Spleen (tissue), 11 donors: ENCODE data around the gene ASZ1. TPM values are rescaled to one million over a fixed set of nuclear protein-coding genes. Genes with fewer than 3 reads are reported as not detected.

ENCODE experiments used
- DNase-seq: peaks from one replicate; pipeline ENCODE4 v3.0.0-alpha.2; 2020
- H3K27ac ChIP-seq, 8 donors: fragments of 200-600 bp; sonication (generic) in 7 of 8; 1 replicate in 4 of 8; 2 replicates in 4 of 8; pipeline versions ENCODE4 v1.5.0 to v1.8.0; 2016 to 2021; ENCODE audit warnings: inconsistent platforms in 4 of 8, mild to moderate bottlenecking in 4 of 8, moderate library complexity in 1 of 8
- H3K27me3 ChIP-seq, 7 donors: fragments of 200-600 bp; sonication (generic) in 6 of 7; replicated peaks in 1 of 7; 1 replicate in 4 of 7; 2 replicates in 3 of 7; pipeline versions ENCODE4 v1.5.0 to v1.8.0; 2016 to 2021; ENCODE audit warnings: inconsistent platforms in 3 of 7, mild to moderate bottlenecking in 1 of 7
- H3K36me3 ChIP-seq, 6 donors: fragments of 200-600 bp; sonication (generic) in 5 of 6; 1 replicate in 4 of 6; 2 replicates in 2 of 6; pipeline versions ENCODE4 v1.5.0 to v1.8.0; 2016 to 2021; ENCODE audit warnings: inconsistent platforms in 2 of 6
- H3K4me1 ChIP-seq, 6 donors: fragments of 200-600 bp; sonication (generic) in 5 of 6; 1 replicate in 3 of 6; 2 replicates in 3 of 6; pipeline versions ENCODE4 v1.5.0 to v1.8.0; 2016 to 2021; ENCODE audit warnings: inconsistent platforms in 3 of 6
- H3K4me3 ChIP-seq, 8 donors: fragments of 200-600 bp; sonication (generic) in 7 of 8; 1 replicate in 4 of 8; 2 replicates in 4 of 8; pipeline versions ENCODE4 v1.5.0 to v1.8.0; 2016 to 2021; ENCODE audit warnings: inconsistent platforms in 4 of 8, mild to moderate bottlenecking in 4 of 8, moderate library complexity in 2 of 8
- H3K9me3 ChIP-seq, 8 donors: fragments of 200-600 bp; sonication (generic) in 7 of 8; 1 replicate in 4 of 8; 2 replicates in 4 of 8; pipeline versions ENCODE4 v1.5.0 to v1.8.0; 2016 to 2021; ENCODE audit warnings: inconsistent platforms in 4 of 8
- POLR2A ChIP-seq, 3 donors: fragments of 450-650 bp; IDR thresholded peaks; one replicate each; pipeline ENCODE4 v1.5.1; 2017; ENCODE audit warnings: antibody characterized with exemption in 3 of 3, mild to moderate bottlenecking in 1 of 3
- POLR2AphosphoS5 ChIP-seq, 3 donors: sonication (generic); formaldehyde crosslinking; IDR thresholded peaks; one replicate each; pipeline ENCODE4 v1.5.1; 2017; ENCODE audit warnings: antibody characterized with exemption in 3 of 3
- WGBS, 5 donors: extraction: QIAGEN DNeasy Blood & Tissue Kit in 3 of 5; methylation state at CpG; one replicate each; pipeline versions ENCODE4 v1.1.5 to v1.1.7; 2013 to 2018; 5-methylcytosine and 5-hydroxymethylcytosine counted together
- intact Hi-C: fragments of 100-400 bp; cut with DNase I; formaldehyde crosslinking; loops from one replicate; pipeline ENCODE4 v1.15.0; 2023; ENCODE audit warnings: low total_unique reads
- polyA plus RNA-seq, 3 donors: library from polyadenylated mRNA; stranded (reverse); fragments of 200-250 nt; gene quantifications; one replicate each; pipeline ENCODE4 v1.2.1, GENCODE V29; 2013
- total RNA-seq, 7 donors: library from RNA; depleted of rRNA in 3 of 7; stranded (reverse); fragments of >200 nt in 3 of 7; fragmentation: NEBNext Ultra II Directional in 4 of 7; extraction: Animal tissue kit (Norgen Biotek cat#: 25700) in 4 of 7; gene quantifications; one replicate each; pipeline versions ENCODE4 v1.1.0 to v1.2.1, GENCODE V29; 2016 to 2021
- TF ChIP-seq, protein P1 (sequence below), 11 experiments: fragments of 200-600 bp in 7 of 11; fragments of 450-650 bp in 4 of 11; sonication (generic) in 4 of 11; IDR thresholded peaks in 8 of 11; conservative IDR thresholded peaks in 3 of 11; 1 replicate in 7 of 11; 2 replicates in 4 of 11; pipeline versions ENCODE4 v1.4.0 to v1.8.0; 2016 to 2021; ENCODE audit warnings: antibody characterized with exemption in 11 of 11, inconsistent platforms in 4 of 11, mild to moderate bottlenecking in 1 of 11
- donor health status: healthy with polysubstance abuse.
- donor health status: DM: no; HTN: no; CAD: no; lungs with moderate emphysema.
- donor health status: DM: no; HTN: no; CAD: no.
- donor health status: Bipolar disorder and iron deficiency.
- donor health status: healthy.
- donor health status: DM: no; HTN: no; CAD: no.
- donor health status: DM: yes; HTN: yes; CAD: no.

ASZ1 gene
- total and polyA plus RNA-seq, 10 donors, result not detected

DNA sequence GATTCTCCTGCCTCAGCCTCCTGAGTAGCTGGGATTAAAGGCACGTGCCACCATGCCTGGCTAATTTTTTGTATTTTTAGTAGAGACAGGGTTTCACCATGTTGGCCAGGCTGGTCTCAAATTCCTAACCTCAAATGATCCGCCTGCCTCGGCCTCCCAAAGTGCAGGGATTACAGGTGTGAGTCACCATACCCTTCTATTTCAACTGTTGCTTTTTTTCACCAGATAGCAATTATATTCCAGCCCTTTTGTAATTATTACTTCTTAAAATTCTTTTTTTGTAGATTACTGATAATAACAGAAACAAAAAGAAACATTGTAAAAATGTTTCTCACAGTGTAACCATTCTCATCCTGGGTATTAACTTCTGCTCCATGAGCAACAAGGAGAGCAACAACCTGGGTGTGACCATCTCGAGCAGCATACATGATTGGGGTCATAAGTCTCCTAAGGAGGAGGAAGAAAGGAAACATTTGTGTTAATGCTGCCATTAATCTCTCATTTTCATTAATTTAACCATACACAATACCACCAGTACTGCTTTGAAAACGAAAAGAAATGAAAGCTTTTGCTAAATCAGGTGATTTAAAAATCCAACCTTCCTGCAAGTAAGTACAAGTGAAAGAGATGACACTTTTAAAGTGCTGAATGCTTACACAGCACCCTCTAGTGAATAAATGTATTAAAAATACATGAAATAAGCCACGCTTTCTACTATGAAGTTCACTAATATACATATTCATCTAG, 41.8 kb downstream of the ASZ1 start:
- intact Hi-C loops, result loop anchor here (5.0 kb wide), 1 partner anchor 168 kb away; no protein-coding TSS in a partner anchor
- peaks cover 0 to 24% (median 15%) of the 10 kb centered on the region in 8 donors for H3K9me3 ChIP-seq
- H3K27ac ChIP-seq, result no peak overlapping the region
- TF ChIP-seq, protein P1, sequence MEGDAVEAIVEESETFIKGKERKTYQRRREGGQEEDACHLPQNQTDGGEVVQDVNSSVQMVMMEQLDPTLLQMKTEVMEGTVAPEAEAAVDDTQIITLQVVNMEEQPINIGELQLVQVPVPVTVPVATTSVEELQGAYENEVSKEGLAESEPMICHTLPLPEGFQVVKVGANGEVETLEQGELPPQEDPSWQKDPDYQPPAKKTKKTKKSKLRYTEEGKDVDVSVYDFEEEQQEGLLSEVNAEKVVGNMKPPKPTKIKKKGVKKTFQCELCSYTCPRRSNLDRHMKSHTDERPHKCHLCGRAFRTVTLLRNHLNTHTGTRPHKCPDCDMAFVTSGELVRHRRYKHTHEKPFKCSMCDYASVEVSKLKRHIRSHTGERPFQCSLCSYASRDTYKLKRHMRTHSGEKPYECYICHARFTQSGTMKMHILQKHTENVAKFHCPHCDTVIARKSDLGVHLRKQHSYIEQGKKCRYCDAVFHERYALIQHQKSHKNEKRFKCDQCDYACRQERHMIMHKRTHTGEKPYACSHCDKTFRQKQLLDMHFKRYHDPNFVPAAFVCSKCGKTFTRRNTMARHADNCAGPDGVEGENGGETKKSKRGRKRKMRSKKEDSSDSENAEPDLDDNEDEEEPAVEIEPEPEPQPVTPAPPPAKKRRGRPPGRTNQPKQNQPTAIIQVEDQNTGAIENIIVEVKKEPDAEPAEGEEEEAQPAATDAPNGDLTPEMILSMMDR (IDR thresholded peaks at IDR 0.05 in 8 of 11, conservative IDR thresholded peaks at IDR 0.05 in 3 of 11), result no peak
- no peak for TF ChIP-seq POLR2A (IDR thresholded peaks at IDR 0.05)
- TF ChIP-seq POLR2AphosphoS5 (IDR thresholded peaks at IDR 0.05), result no peak
- H3K36me3 ChIP-seq, result no peaks in the 10 kb centered on the region
- H3K27me3 ChIP-seq, result no peaks in the 10 kb centered on the region
- H3K4me3 ChIP-seq, result no peak overlapping the region
- no peaks in the 10 kb centered on the region for H3K4me1 ChIP-seq
- WGBS, 5 donors, result 43 to 64% (median 52%) methylated on average over 6 of the region's 6 CpGs
- DNase-seq, result no peak

DNA sequence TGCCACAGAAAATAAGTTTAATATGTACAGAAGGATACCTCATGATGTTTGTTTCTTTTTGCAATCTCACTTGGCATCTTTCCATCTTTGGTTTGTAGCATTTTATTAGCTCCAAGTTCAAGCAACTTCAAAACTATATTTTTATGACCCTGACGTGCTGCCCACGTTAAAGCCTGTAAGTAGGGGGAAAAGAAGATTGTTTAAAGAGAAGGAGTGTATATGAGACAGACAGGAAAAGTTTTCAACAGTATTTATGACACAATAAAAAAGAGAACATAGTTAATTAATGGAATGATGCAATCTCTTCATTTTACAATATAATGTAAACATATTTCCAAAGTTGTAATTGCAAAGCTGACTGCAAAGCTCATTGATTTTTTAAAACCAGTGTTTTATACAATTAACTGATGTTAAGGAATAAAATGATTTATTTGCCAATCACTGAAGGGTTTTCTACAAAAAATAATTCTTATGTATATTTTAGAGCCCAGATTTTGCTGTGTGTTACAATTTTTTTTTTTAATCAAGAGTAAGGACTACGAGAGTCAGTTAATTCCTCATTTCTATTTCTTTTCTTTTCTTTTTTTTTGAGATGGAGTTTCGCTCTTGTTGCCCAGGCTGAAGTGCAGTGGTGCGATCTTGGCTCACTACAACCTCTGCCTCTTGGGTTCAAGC, 42.5 kb downstream of the ASZ1 start:
- Histone ChIP-seq H3K4me3 (no peak overlapping the region), H3K4me1 (no peaks in the 10 kb centered on the region), H3K9me3 (peaks cover 0 to 18% (median 13%) of the 10 kb centered on the region in 8 donors), H3K36me3 (no peaks in the 10 kb centered on the region), H3K27me3 (no peaks in the 10 kb centered on the region), H3K27ac (no peak overlapping the region)
- no peak for TF ChIP-seq POLR2AphosphoS5 (IDR thresholded peaks at IDR 0.05)
- TF ChIP-seq, protein P1 (IDR thresholded peaks at IDR 0.05 in 8 of 11, conservative IDR thresholded peaks at IDR 0.05 in 3 of 11), result no peak
- TF ChIP-seq POLR2A (IDR thresholded peaks at IDR 0.05), result no peak
- intact Hi-C loops, result loop anchor here (5.0 kb wide), 1 partner anchor 168 kb away; no protein-coding TSS in a partner anchor
- DNase-seq, result no peak
- 64 to 80% (median 67%) methylated on average over 5 of the region's 5 CpGs for WGBS, 5 donors

DNA sequence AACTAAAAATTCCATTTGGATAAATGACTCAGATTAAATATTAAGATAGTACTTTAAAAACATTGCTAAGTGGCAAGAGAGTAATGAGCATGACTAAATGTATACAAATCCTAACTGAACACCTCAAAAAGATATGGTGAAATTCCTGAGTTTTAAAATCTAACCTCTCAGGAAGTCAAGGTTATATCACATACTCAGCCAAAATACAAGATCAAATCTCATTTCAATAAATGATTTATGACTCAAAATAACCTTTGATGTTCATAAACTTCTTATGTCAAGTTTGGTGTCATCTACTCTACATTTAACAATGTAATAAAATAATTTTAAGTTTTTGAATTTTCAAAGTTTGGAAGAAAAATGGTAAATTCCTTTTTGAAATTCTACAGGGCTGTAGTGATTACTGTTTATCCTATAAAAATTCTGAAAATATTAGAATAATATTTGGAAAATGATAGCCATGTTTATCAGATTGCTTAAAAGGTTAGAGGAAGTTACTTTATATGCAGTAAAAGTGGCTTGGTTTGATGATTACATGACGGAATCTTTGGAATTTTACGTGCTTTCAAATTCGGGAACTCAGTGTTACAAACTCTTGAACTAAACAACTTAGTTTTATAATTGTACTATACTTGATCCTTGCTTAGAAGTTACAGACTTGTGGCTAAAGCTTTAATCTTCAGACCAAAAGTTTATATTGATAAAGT, 43.7 kb downstream of the ASZ1 start:
- H3K27ac ChIP-seq, result no peak overlapping the region
- no peak overlapping the region for H3K4me3 ChIP-seq
- H3K36me3 ChIP-seq, result no peaks in the 10 kb centered on the region
- no peaks in the 10 kb centered on the region for H3K4me1 ChIP-seq
- TF ChIP-seq POLR2AphosphoS5 (IDR thresholded peaks at IDR 0.05), result no peak
- TF ChIP-seq, protein P1 (IDR thresholded peaks at IDR 0.05 in 8 of 11, conservative IDR thresholded peaks at IDR 0.05 in 3 of 11), result no peak
- TF ChIP-seq POLR2A (IDR thresholded peaks at IDR 0.05), result no peak
- H3K27me3 ChIP-seq, result no peaks in the 10 kb centered on the region
- 73 to 95% (median 82%) methylated on average over 3 of the region's 3 CpGs for WGBS, 5 donors
- no peak for DNase-seq
- peaks cover 0 to 8% (median 7%) of the 10 kb centered on the region in 8 donors for H3K9me3 ChIP-seq
- intact Hi-C loops, result no loop called here
